A549 (cell line): Measurements from ENCODE around the gene C19orf33. TPM values are rescaled to one million over a fixed set of nuclear protein-coding genes. Genes with fewer than 3 reads are reported as not detected.

Experiments used
- ATAC-seq, 2 experiments: fragments of 200-7000 bp in 1 of 2; fragments of >200 bp in 1 of 2; cut with Nextera tagmentation in 1 of 2; cut with Tn5 transposase in 1 of 2; 3 replicates each; pipeline versions ENCODE4 v1.8.0 to v1.9.1; 2018 to 2020; ENCODE audit warnings: mild to moderate bottlenecking in 1 of 2, moderate library complexity in 1 of 2
- CTCF ChIA-PET: fragments of 300-600 bp; sonication (Branson Sonifier 250); formaldehyde crosslinking; extraction: SDS; loops from one replicate; lab custom pipeline; 2021; ENCODE audit warnings: antibody characterized with exemption, inconsistent platforms; lab: Yijun Ruan, JAX
- POLR2A ChIA-PET: fragments of 350-600 bp; formaldehyde crosslinking; extraction: SDS; loops from one replicate; lab custom pipeline; 2021; ENCODE audit warnings: antibody characterized with exemption, inconsistent platforms; lab: Yijun Ruan, JAX
- DNase-seq, 2 experiments: peaks; one replicate each; pipeline versions ENCODE4 v3.0.0 to v3.0.0-alpha.2; 2011 to 2016; ENCODE audit warnings: low read depth in 1 of 2, low spot score in 1 of 2
- FAIRE-seq: peaks from 2 replicates; lab custom pipeline; 2011; peaks lifted over from hg19 to GRCh38; lab: Jason Lieb, UNC
- H3K27ac ChIP-seq, 2 experiments: fragments of >200 bp; sonication (Bioruptor Twin); formaldehyde crosslinking; 3 replicates each; pipeline ENCODE4 v1.5.1; 2016 to 2017
- H3K4me1 ChIP-seq: fragments of >200 bp; sonication (Bioruptor Twin); formaldehyde crosslinking; 3 replicates; pipeline ENCODE4 v1.6.1; 2016
- H3K4me2 ChIP-seq: fragments of >200 bp; sonication (Bioruptor Twin); formaldehyde crosslinking; 3 replicates; pipeline ENCODE4 v1.6.1; 2016
- H3K4me3 ChIP-seq: fragments of >200 bp; sonication (Bioruptor Twin); formaldehyde crosslinking; 3 replicates; pipeline ENCODE4 v1.5.1; 2016
- H3K9me3 ChIP-seq: fragments of >200 bp; sonication (Bioruptor Twin); formaldehyde crosslinking; 3 replicates; pipeline ENCODE4 v1.6.1; 2016
- BCL3 ChIP-seq: fragments of >200 bp; sonication (Bioruptor Twin); formaldehyde crosslinking; IDR thresholded peaks from 3 replicates; pipeline ENCODE4 v1.6.1; 2016
- CEBPB ChIP-seq, 2 experiments: fragments of >200 bp in 1 of 2; sonication (Bioruptor Twin) in 1 of 2; formaldehyde crosslinking in 1 of 2; IDR thresholded peaks; 2 replicates each; pipeline ENCODE4 v1.6.1; 2012 to 2016
- E2F6 ChIP-seq: IDR thresholded peaks from 2 replicates; pipeline ENCODE4 v1.6.1; 2012; ENCODE audit warnings: low read depth, borderline replicate concordance
- ELK1 ChIP-seq: fragments of 150-350 bp; IDR thresholded peaks from 2 replicates; pipeline ENCODE4 v1.6.1; 2014; ENCODE audit warnings: low read depth, mild to moderate bottlenecking, low read length
- ESRRA ChIP-seq: fragments of 150-350 bp; IDR thresholded peaks from 2 replicates; pipeline ENCODE4 v1.6.1; 2014; ENCODE audit warnings: mild to moderate bottlenecking, low read length, borderline replicate concordance
- FOSB ChIP-seq: fragments of 250-450 bp; sonication (Bioruptor Pico); IDR thresholded peaks from 2 replicates; pipeline ENCODE4 v1.5.0; 2020; ENCODE audit warnings: mild to moderate bottlenecking, moderate library complexity
- FOSL2 ChIP-seq, 2 experiments: fragments of 450-650 bp in 1 of 2; fragments of >200 bp in 1 of 2; sonication (Bioruptor Twin) in 1 of 2; formaldehyde crosslinking; IDR thresholded peaks; 2 replicates each; pipeline versions ENCODE4 v1.5.0 to v1.6.1; 2016 to 2020; ENCODE audit warnings: mild to moderate bottlenecking in 1 of 2, moderate library complexity in 1 of 2
- HOXB13 ChIP-seq: fragments of 250-450 bp; sonication (Bioruptor Pico); IDR thresholded peaks from 2 replicates; pipeline ENCODE4 v1.5.0; 2020; ENCODE audit warnings: low read depth, mild to moderate bottlenecking, moderate library complexity
- JUN ChIP-seq, 2 experiments: fragments of >200 bp; sonication (Bioruptor Twin); formaldehyde crosslinking; IDR thresholded peaks; 2 replicates in 1 of 2; 3 replicates in 1 of 2; pipeline ENCODE4 v1.6.1; 2016 to 2017
- MAX ChIP-seq: IDR thresholded peaks from 2 replicates; pipeline ENCODE4 v1.6.1; 2012
- NPAS2 ChIP-seq: fragments of 250-450 bp; sonication (Bioruptor Pico); IDR thresholded peaks from 2 replicates; pipeline ENCODE4 v1.8.0; 2022; ENCODE audit warnings: mild to moderate bottlenecking, moderate library complexity, borderline replicate concordance
- PBX3 ChIP-seq: IDR thresholded peaks from 2 replicates; pipeline ENCODE4 v1.6.1; 2012
- PHF8 ChIP-seq: fragments of 200-600 bp; sonication (generic); IDR thresholded peaks from 2 replicates; pipeline ENCODE4 v1.6.1; 2016; ENCODE audit warnings: low read depth, mild to moderate bottlenecking, antibody characterized with exemption, moderate library complexity, borderline replicate concordance
- POLR2A ChIP-seq: IDR thresholded peaks from 2 replicates; pipeline ENCODE4 v1.6.1; 2012; ENCODE audit warnings: mild to moderate bottlenecking, low read length
- POLR2AphosphoS2 ChIP-seq: conservative IDR thresholded peaks from 2 replicates; pipeline ENCODE4 v1.6.1; 2012; ENCODE audit warnings: low read length, improper control_type of control experiment, inconsistent platforms
- RAD21 ChIP-seq, 2 experiments: fragments of >200 bp in 1 of 2; sonication (Bioruptor Twin) in 1 of 2; formaldehyde crosslinking in 1 of 2; IDR thresholded peaks in 1 of 2; conservative IDR thresholded peaks in 1 of 2; 2 replicates in 1 of 2; 3 replicates in 1 of 2; pipeline ENCODE4 v1.6.1; 2012 to 2018; ENCODE audit warnings: inconsistent platforms in 1 of 2
- RCOR1 ChIP-seq: fragments of 150-350 bp; IDR thresholded peaks from 2 replicates; pipeline ENCODE4 v1.6.1; 2014; ENCODE audit warnings: antibody characterized with exemption, low read length, low read depth
- RFX5 ChIP-seq: fragments of 450-650 bp; IDR thresholded peaks from 2 replicates; pipeline ENCODE4 v1.7.1; 2014; ENCODE audit warnings: antibody characterized with exemption, mild to moderate bottlenecking, moderate library complexity
- RNF2 ChIP-seq: fragments of 200-600 bp; sonication (generic); IDR thresholded peaks from 2 replicates; pipeline ENCODE4 v1.6.1; 2016; ENCODE audit warnings: low read depth, mild to moderate bottlenecking, antibody characterized with exemption, moderate library complexity, borderline replicate concordance
- TFCP2L1 ChIP-seq: fragments of 250-450 bp; sonication (Bioruptor Pico); IDR thresholded peaks from 2 replicates; pipeline ENCODE4 v1.5.0; 2021; ENCODE audit warnings: mild to moderate bottlenecking
- ZC3H11A ChIP-seq: fragments of 450-650 bp; IDR thresholded peaks from 2 replicates; pipeline ENCODE4 v1.6.1; 2014; ENCODE audit warnings: antibody characterized with exemption, mild to moderate bottlenecking
- WGBS: methylation state at CpG from one replicate; pipeline ENCODE4 v1.1.6; 2017; ENCODE audit errors: missing lambda C conversion rate; 5-methylcytosine and 5-hydroxymethylcytosine counted together
- polyA plus RNA-seq, 4 experiments: library from polyadenylated mRNA; depleted of rRNA in 3 of 4; stranded (reverse); fragments of >200 nt; fragmentation: RNase III in 1 of 4; extraction: RNeasy Plus Mini Kit Qiagen cat#74134 plus additional on column Dnase treatment in 1 of 4; gene quantifications; 2 replicates in 3 of 4; 3 replicates in 1 of 4; pipeline ENCODE4 v1.2.3, GENCODE V29; 2011 to 2017

The C19orf33 gene
- polyA plus RNA-seq, 2 of the 4 experiments (the other 2 are of a cell fraction) = 302 to 489 TPM

GRCh38 chr19:38331728-38332127 lies 27.7 kb downstream of the C19orf33 start (continued):
- TF ChIP-seq ELK1 = no peak
- TF ChIP-seq ESRRA = no peak

- FAIRE-seq = no peak
- POLR2A ChIA-PET = interaction anchor here (1.7 kb wide), 1 partner anchor 29 kb away, joined by 12 read pairs; the partner anchor contains the start of gene C19orf33
These were observed 29.2 kb downstream of the C19orf33 start for GRCh38 chr19:38333245-38333644.

GRCh38 chr19:38335949-38336637 lies 32.0 kb downstream of the C19orf33 start:
- WGBS = 2% methylated on average over 47 of the region's 52 CpGs
- POLR2A ChIA-PET = interaction anchor here (0.6 to 1.4 kb wide), 7 partner anchors 32 to 130 kb away, joined by 3 to 14 read pairs (median 4); partner anchors contain the start of genes C19orf33, GGN, PPP1R14A and PSMD8
- FAIRE-seq = peak; percentile 98

More at GRCh38 chr19:38333245-38333644, 29.2 kb downstream of the C19orf33 start:
- H3K4me3 ChIP-seq = no peak overlapping the region
- no peak for ATAC-seq
- H3K27ac ChIP-seq = no peak overlapping the region
- no peak for DNase-seq
- WGBS = 82% methylated on average over 9 of the region's 9 CpGs
- no peaks in the 10 kb centered on the region for H3K9me3 ChIP-seq
- CTCF ChIA-PET = interaction anchor here (0.7 to 20.5 kb wide), 9 partner anchors 14 to 431 kb away, joined by 3 to 1052 read pairs (median 5); partner anchors contain the start of genes C19orf33, KCNK6, PPP1R14A and PSMD8
- TF ChIP-seq CEBPB (IDR thresholded peaks at IDR 0.05) = peak in 1 of 2 experiments; percentile 43; a peak in 1 of 4 replicates
- TF ChIP-seq BCL3 = no peak
- no peak overlapping the region for H3K4me2 ChIP-seq
- peaks cover 8% of the 10 kb centered on the region; the same call in 2 of the 3 replicates for H3K4me1 ChIP-seq

GRCh38 chr19:38336638-38337359 lies 32.7 kb downstream of the C19orf33 start:
- H3K4me2 ChIP-seq = peak overlapping the region; percentile 81
- 11% methylated on average over 41 of the region's 41 CpGs for WGBS
- ChIA-PET CTCF (interaction anchor here (0.7 to 20.5 kb wide), 29 partner anchors 11 to 1113 kb away, joined by 3 to 1052 read pairs (median 6); partner anchors contain the start of genes C19orf33, KCNK6, PPP1R14A and PSMD8), POLR2A (interaction anchor here (1.3 to 1.4 kb wide), 3 partner anchors 38 to 103 kb away, joined by 4 to 14 read pairs (median 4); partner anchors contain the start of genes GGN and PSMD8)
- peak overlapping the region; percentile 66 for H3K4me3 ChIP-seq
- H3K9me3 ChIP-seq = no peaks in the 10 kb centered on the region
- peak; percentile 72 to 78 for ATAC-seq
- peak overlapping the region; percentile 74 to 82 for H3K27ac ChIP-seq
- H3K4me1 ChIP-seq = peaks cover 8% of the 10 kb centered on the region; the same call in 2 of the 3 replicates
- peak; percentile 99 for FAIRE-seq
- peak; percentile 99 for DNase-seq
- no peak for TF ChIP-seq NPAS2 (CRISPR knock-in tag)
- peak; percentile 20 for TF ChIP-seq POLR2A
- no peak for TF ChIP-seq FOSL2 (IDR thresholded peaks at IDR 0.05)
- TF ChIP-seq FOSL2 (CRISPR knock-in tag; IDR thresholded peaks at IDR 0.05) = peak; percentile 17; the same call in 1 of the 2 replicates
- TF ChIP-seq ZC3H11A = 0 out of 2 replicates have a peak, but pooled peaks have one; percentile 12
- no peak; the same call in 1 of the 2 replicates for TF ChIP-seq PBX3
- peak in 1 of 2 experiments; percentile 43; a peak in 1 of 5 replicates for TF ChIP-seq JUN (IDR thresholded peaks at IDR 0.05)
- TF ChIP-seq POLR2AphosphoS2 = no peak
- no peak for TF ChIP-seq ELK1
- TF ChIP-seq PHF8 = peak; percentile 76
- no peak for TF ChIP-seq HOXB13 (CRISPR knock-in tag)

More at GRCh38 chr19:38335949-38336637, 32.0 kb downstream of the C19orf33 start:
- CTCF ChIA-PET = interaction anchor here (0.6 to 20.5 kb wide), 51 partner anchors 8 to 1112 kb away, joined by 3 to 1052 read pairs (median 6); partner anchors contain the start of genes C19orf33, GGN, KCNK6 and PPP1R14A
- peak; percentile 82 to 92 for ATAC-seq
- peaks cover 8% of the 10 kb centered on the region; the same call in 2 of the 3 replicates for H3K4me1 ChIP-seq
- TF ChIP-seq RNF2 (no peak), CEBPB (IDR thresholded peaks at IDR 0.05) (no peak), FOSL2 (IDR thresholded peaks at IDR 0.05) (no peak), FOSL2 (CRISPR knock-in tag; IDR thresholded peaks at IDR 0.05) (no peak), E2F6 (peak; percentile 22; the same call in 1 of the 2 replicates), FOSB (CRISPR knock-in tag) (no peak), RAD21 (conservative IDR thresholded peaks at IDR 0.05 in 1 of 2, IDR thresholded peaks at IDR 0.05 in 1 of 2) (no peak), RFX5 (0 out of 2 replicates have a peak, but pooled peaks have one; percentile 23), RCOR1 (no peak), MAX (peak; percentile 59; the same call in 1 of the 2 replicates), TFCP2L1 (CRISPR knock-in tag) (peak; percentile 88)
- TF ChIP-seq, all 56 proteins: peak for 4
- peak; percentile 99 to 100 for DNase-seq
- peak overlapping the region; percentile 74 to 82 for H3K27ac ChIP-seq
- no peaks in the 10 kb centered on the region for H3K9me3 ChIP-seq
- peak overlapping the region; percentile 81 for H3K4me2 ChIP-seq
- H3K4me3 ChIP-seq = peak overlapping the region; percentile 66
